Measurements from ENCODE around the gene IL2RA.

GRCh38 chr10:5987747-5988146 is 74.4 kb downstream of the IL2RA start:
- TF ChIP-seq POLR2AphosphoS5 (IDR thresholded peaks at IDR 0.05; ENCODE audit: borderline replicate concordance, low read depth, low read length): no peak
- TF ChIP-seq EZH2 (IDR thresholded peaks at IDR 0.05): no peak
